Lower leg skin (tissue), 3 donors: Measurements from ENCODE around the gene CTXN1.

Experiments used
- CTCF ChIP-seq, 3 donors: fragments of 450-650 bp; IDR thresholded peaks; one replicate each; pipeline ENCODE4 v1.5.1; 2016; ENCODE audit warnings: antibody characterized with exemption in 3 of 3, mild to moderate bottlenecking in 3 of 3, moderate library complexity in 2 of 3
- POLR2A ChIP-seq, 2 donors: fragments of 450-650 bp; IDR thresholded peaks; one replicate each; pipeline ENCODE4 v1.6.1; 2016 to 2017; ENCODE audit warnings: antibody characterized with exemption in 2 of 2, mild to moderate bottlenecking in 1 of 2, moderate library complexity in 1 of 2

DNA sequence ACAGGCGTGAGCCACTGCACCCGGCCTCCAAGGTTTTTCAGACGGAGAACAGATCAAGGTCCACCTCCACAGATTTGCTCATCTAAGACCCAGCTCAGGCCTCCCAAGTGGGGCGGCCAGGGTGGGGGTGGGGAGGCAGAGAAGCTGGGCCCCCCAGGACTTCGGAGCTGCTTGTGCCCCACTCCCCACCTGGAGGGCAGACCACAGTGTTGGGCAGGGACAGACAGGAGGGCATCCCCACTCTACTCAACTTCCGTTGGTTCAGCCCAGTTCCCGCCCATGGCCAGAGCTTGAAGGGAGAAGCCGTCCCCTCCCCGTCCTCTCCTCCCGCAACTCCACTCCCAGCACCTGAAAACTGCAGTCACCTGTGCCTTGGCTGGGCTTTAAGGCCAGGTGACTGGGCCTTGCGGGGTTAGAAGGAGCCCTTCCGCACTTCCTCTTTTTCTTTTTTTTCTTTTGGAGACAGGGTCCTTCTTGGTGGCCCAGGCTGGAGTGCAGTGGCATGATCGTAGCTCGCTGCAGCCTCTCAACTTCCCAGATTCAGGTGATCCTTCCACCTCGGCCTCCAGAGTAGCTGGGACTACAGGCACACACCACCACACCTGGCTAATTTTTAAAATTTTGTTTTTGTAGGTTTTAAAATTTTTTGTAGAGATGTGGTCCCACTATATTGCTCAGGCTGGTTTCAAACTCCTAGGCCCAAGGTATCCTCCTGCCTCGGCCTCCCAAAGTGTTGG, 38.4 kb downstream of the CTXN1 start:
- TF ChIP-seq CTCF (IDR thresholded peaks at IDR 0.05) = no peak
- TF ChIP-seq POLR2A (IDR thresholded peaks at IDR 0.05) = no peak
